ENCODE data around the gene TXN.

DNA sequence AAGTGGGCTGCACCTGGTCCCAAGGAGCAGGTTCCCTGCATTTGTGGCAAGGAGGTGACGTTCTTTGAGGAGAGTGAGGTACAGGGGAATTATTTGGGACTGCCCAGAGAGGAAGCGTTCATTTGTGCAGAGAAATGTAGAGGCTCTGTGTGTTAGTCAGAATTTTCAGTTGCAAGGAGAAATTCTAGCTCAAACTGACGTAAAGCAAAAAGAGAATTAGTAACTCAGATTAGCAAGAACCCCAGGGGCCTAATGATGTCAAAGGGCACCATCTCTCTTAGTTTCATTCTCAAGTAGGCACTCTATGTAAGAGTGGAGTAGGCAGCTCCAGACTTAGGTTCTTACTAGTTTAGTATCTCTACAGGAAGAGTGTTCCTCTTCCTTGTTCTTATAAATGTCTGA, 2.4 kb upstream of the TXN start:
- TF ChIP-seq POLR2AphosphoS5 (IDR thresholded peaks at IDR 0.05) (no peak), POLR2A (IDR thresholded peaks at IDR 0.05) (no peak)
- TF ChIP-seq, protein P1, sequence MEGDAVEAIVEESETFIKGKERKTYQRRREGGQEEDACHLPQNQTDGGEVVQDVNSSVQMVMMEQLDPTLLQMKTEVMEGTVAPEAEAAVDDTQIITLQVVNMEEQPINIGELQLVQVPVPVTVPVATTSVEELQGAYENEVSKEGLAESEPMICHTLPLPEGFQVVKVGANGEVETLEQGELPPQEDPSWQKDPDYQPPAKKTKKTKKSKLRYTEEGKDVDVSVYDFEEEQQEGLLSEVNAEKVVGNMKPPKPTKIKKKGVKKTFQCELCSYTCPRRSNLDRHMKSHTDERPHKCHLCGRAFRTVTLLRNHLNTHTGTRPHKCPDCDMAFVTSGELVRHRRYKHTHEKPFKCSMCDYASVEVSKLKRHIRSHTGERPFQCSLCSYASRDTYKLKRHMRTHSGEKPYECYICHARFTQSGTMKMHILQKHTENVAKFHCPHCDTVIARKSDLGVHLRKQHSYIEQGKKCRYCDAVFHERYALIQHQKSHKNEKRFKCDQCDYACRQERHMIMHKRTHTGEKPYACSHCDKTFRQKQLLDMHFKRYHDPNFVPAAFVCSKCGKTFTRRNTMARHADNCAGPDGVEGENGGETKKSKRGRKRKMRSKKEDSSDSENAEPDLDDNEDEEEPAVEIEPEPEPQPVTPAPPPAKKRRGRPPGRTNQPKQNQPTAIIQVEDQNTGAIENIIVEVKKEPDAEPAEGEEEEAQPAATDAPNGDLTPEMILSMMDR (IDR thresholded peaks at IDR 0.05) = no peak

All from stomach (tissue), 4 donors.